Measurements from ENCODE around the gene NGEF. TPM values are rescaled to one million over a fixed set of nuclear protein-coding genes. Genes with fewer than 3 reads are reported as not detected.
A peak's percentile ranks its signal among the peaks of the same experiment; 100 is the strongest.

NGEF gene
- total and polyA plus RNA-seq, 2 donors (not counting 1 experiment from before 2014, with no cell fraction given), result under 0.01 to 0.24 TPM

- no peak for DNase-seq (ENCODE audit: low read depth in 2 of 2)
- Histone ChIP-seq H3K4me1 (ENCODE audit: control insufficient read depth, extremely low read depth, insufficient read depth, low read length) (no peaks in the 10 kb centered on the region), H3K27me3 (ENCODE audit: control insufficient read depth, insufficient read depth, low read length) (no peaks in the 10 kb centered on the region), H3K27ac (ENCODE audit: insufficient read depth, low read length) (no peak overlapping the region), H3K4me3 (replicated peaks in 1 of 4; ENCODE audit: control extremely low read depth in 1 of 4, insufficient read depth in 1 of 4, low read depth in 3 of 4, low read length in 4 of 4) (no peak overlapping the region), H3K9ac (ENCODE audit: insufficient read depth, low read length) (no peak overlapping the region), H3K79me2 (ENCODE audit: control insufficient read depth, insufficient read depth, low read length) (no peaks in the 10 kb centered on the region), H3K9me3 (ENCODE audit: control insufficient read depth, insufficient read depth, low read depth, low read length) (no peaks in the 10 kb centered on the region), H3K4me2 (ENCODE audit: extremely low read depth, insufficient read depth, low read length) (no peak overlapping the region), H3K36me3 (ENCODE audit: control insufficient read depth, insufficient read depth, low read length) (no peaks in the 10 kb centered on the region), H4K20me1 (ENCODE audit: control insufficient read depth, extremely low read depth, insufficient read depth, low read length) (no peaks in the 10 kb centered on the region), H2AFZ (ENCODE audit: low read length) (no peak overlapping the region)
- no peak for TF ChIP-seq CTCF (conservative IDR thresholded peaks at IDR 0.05 in 1 of 2, IDR thresholded peaks at IDR 0.05 in 1 of 2; ENCODE audit: low read depth in 1 of 2, low read length in 2 of 2)
Observed at GRCh38 chr2:232892221-232892620, 120.8 kb downstream of the NGEF start.

- H3K4me1 ChIP-seq (ENCODE audit: control insufficient read depth, extremely low read depth, insufficient read depth, low read length), result no peaks in the 10 kb centered on the region
- H2AFZ ChIP-seq (ENCODE audit: low read length), result no peak overlapping the region
- H4K20me1 ChIP-seq (ENCODE audit: control insufficient read depth, extremely low read depth, insufficient read depth, low read length), result no peaks in the 10 kb centered on the region
- H3K4me2 ChIP-seq (ENCODE audit: extremely low read depth, insufficient read depth, low read length), result no peak overlapping the region
- H3K9me3 ChIP-seq (ENCODE audit: control insufficient read depth, insufficient read depth, low read depth, low read length), result no peaks in the 10 kb centered on the region
- TF ChIP-seq CTCF (conservative IDR thresholded peaks at IDR 0.05 in 1 of 2, IDR thresholded peaks at IDR 0.05 in 1 of 2; ENCODE audit: low read depth in 1 of 2, low read length in 2 of 2) (no peak), EZH2 (IDR thresholded peaks at IDR 0.05; ENCODE audit: low read length, missing control alignments) (no peak)
- DNase-seq (ENCODE audit: low read depth in 2 of 2), result peak in 1 of 2 donors; percentile 87
- H3K9ac ChIP-seq (ENCODE audit: insufficient read depth, low read length), result no peak overlapping the region
- no peaks in the 10 kb centered on the region for H3K79me2 ChIP-seq (ENCODE audit: control insufficient read depth, insufficient read depth, low read length)
- no peaks in the 10 kb centered on the region for H3K27me3 ChIP-seq (ENCODE audit: control insufficient read depth, insufficient read depth, low read length)
- H3K4me3 ChIP-seq (replicated peaks in 1 of 4; ENCODE audit: control extremely low read depth in 1 of 4, insufficient read depth in 1 of 4, low read depth in 3 of 4, low read length in 4 of 4), result no peak overlapping the region
- no peak overlapping the region for H3K27ac ChIP-seq (ENCODE audit: insufficient read depth, low read length)
- no peaks in the 10 kb centered on the region for H3K36me3 ChIP-seq (ENCODE audit: control insufficient read depth, insufficient read depth, low read length)
Observed at GRCh38 chr2:232891621-232892071, 121.4 kb downstream of the NGEF start.

DNA sequence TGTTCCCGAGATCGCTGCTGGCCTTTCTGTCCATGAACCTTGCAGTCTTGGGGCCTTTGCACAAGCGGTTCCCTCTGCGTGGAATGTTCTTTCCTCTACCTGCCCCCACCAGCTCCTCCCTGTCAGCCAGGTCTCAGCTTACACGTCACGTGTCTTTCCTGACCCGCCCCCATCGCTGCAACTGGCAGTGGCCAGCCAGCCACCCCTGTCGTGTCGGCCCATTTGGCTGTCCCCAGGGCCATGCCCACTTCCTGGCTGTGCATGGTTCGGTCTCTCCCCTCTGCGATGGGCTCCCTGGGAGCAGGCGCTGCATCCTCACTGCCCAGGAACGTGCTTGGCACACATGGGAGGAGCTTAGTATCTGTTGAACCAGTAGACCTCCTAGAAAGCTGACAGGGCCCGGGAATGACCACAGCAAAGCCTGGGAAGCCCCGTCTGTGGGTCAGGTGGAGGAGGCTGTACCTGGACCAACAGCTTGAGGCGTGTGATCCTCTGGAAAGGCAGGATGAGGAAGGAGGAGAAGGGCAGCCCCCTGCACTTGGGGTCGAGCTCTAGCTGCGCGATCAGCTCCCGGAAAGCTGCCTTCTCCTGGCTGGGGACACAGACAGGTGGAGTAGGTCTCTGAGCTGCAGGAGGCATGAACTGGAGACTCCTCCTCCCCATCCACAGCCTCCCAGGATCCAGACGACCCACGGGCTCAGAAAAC, 122.0 kb downstream of the NGEF start:
- no peak overlapping the region for H3K9ac ChIP-seq (ENCODE audit: insufficient read depth, low read length)

More for the DNA sequence above, 122.0 kb downstream of the NGEF start:
- DNase-seq (ENCODE audit: low read depth in 2 of 2), result peak in 1 of 2 donors; percentile 40
- TF ChIP-seq EZH2 (IDR thresholded peaks at IDR 0.05; ENCODE audit: low read length, missing control alignments), result no peak
- TF ChIP-seq CTCF (conservative IDR thresholded peaks at IDR 0.05 in 1 of 2, IDR thresholded peaks at IDR 0.05 in 1 of 2; ENCODE audit: low read depth in 1 of 2, low read length in 2 of 2), result no peak
- Histone ChIP-seq H3K36me3 (ENCODE audit: control insufficient read depth, insufficient read depth, low read length) (no peaks in the 10 kb centered on the region), H3K4me3 (replicated peaks in 1 of 4; ENCODE audit: control extremely low read depth in 1 of 4, insufficient read depth in 1 of 4, low read depth in 3 of 4, low read length in 4 of 4) (no peak overlapping the region), H3K79me2 (ENCODE audit: control insufficient read depth, insufficient read depth, low read length) (no peaks in the 10 kb centered on the region), H3K4me1 (ENCODE audit: control insufficient read depth, extremely low read depth, insufficient read depth, low read length) (no peaks in the 10 kb centered on the region), H4K20me1 (ENCODE audit: control insufficient read depth, extremely low read depth, insufficient read depth, low read length) (no peaks in the 10 kb centered on the region), H3K4me2 (ENCODE audit: extremely low read depth, insufficient read depth, low read length) (no peak overlapping the region), H3K27ac (ENCODE audit: insufficient read depth, low read length) (no peak overlapping the region), H3K27me3 (ENCODE audit: control insufficient read depth, insufficient read depth, low read length) (no peaks in the 10 kb centered on the region), H3K9me3 (ENCODE audit: control insufficient read depth, insufficient read depth, low read depth, low read length) (no peaks in the 10 kb centered on the region), H2AFZ (ENCODE audit: low read length) (no peak overlapping the region)

Data from fibroblast of lung (primary cell).